ENCODE results near the gene NUDT3.
"Not testable (repeated sequence)": the region's sequence is repeated elsewhere in the genome, so short reads cannot be mapped to it uniquely, and the experiment has no call there.

The NUDT3 gene

GRCh38 chr6:34340906-34341480 lies 51.5 kb downstream of the NUDT3 start:
- DNase-seq = no peak

DNA sequence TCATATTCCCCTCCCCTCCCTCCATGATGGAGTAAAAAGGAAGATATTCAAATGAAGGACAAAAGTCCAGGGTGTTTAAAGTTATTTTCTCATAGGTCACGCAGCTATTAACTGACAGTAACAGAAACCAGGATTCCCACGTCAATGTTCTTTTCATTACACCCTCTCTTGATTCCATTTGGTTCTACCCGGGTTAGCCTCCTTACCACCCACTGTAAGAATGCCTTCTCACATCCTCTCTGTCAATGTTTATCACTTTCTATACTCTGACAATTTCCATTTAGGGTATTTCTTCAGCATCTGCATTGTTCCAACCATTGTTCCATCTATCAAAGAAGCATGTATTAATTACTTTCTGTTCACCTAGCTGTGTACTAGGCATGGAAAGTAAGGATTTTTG lies 52.1 kb downstream of the NUDT3 start:
- no peak for DNase-seq

GRCh38 chr6:34339971-34340370 lies 52.5 kb downstream of the NUDT3 start:
- no peak for DNase-seq

DNA sequence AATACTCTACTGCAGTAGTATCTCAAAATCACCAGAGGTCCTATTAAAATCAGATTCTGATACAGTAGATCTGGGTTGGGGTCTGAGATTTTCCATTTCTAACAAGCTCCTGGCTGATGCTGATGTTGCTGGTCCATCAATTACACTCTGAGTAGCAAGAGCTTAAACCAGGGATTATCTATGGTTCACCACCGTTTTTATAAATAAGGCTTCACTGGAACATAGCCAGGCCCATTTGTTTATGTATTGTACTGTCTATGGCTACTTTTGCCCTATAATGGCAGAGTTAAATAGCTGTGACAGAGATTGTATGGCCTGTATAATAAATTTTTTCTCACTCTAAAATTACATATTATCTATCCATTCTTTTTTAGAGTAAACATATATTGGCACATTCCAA lies 53.0 kb downstream of the NUDT3 start:
- no peak for DNase-seq

DNA sequence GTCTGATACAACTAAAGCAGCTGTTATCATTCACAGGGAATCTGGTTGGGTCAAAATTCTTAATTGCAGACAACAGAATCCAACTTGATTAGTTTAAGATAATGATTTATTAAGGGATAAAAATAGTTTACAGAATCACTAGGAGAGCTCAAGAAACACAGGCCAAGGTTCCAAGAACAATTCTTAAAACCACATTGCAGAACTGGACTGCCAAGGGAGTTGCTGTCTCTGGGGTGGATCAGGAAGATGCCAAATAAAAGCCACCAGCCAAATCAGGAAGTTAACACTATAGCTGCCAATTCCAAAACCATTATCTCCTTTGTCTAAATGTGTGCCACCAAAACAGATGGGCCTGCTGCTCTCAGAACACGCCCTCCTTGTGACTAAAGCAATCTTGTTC lies 53.7 kb downstream of the NUDT3 start:
- DNase-seq = no peak

GRCh38 chr6:34338377-34338776 lies 54.1 kb downstream of the NUDT3 start:
- no peak for DNase-seq

- DNase-seq = no peak
Observed at GRCh38 chr6:34334796-34335416, 57.6 kb downstream of the NUDT3 start.

DNA sequence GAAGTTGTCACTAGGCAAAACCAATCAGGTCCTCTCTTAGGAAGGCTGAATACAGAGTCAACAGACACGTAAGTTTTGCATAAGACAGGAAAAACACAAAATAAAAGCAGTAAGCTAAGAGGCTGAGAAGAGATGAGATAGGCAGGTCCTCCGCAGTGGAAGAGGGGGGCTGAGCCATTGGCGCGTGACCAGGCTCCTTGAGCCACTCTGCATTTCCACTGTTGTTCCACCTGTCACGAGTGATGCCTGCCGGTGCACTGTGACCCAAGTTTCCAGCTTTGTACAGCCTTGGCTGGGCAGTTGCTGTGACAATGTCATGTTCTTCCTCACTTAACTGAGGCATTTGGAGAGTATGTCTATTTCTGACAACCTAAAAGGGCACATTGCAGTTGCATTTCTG lies 58.6 kb downstream of the NUDT3 start:
- DNase-seq = no peak

DNA sequence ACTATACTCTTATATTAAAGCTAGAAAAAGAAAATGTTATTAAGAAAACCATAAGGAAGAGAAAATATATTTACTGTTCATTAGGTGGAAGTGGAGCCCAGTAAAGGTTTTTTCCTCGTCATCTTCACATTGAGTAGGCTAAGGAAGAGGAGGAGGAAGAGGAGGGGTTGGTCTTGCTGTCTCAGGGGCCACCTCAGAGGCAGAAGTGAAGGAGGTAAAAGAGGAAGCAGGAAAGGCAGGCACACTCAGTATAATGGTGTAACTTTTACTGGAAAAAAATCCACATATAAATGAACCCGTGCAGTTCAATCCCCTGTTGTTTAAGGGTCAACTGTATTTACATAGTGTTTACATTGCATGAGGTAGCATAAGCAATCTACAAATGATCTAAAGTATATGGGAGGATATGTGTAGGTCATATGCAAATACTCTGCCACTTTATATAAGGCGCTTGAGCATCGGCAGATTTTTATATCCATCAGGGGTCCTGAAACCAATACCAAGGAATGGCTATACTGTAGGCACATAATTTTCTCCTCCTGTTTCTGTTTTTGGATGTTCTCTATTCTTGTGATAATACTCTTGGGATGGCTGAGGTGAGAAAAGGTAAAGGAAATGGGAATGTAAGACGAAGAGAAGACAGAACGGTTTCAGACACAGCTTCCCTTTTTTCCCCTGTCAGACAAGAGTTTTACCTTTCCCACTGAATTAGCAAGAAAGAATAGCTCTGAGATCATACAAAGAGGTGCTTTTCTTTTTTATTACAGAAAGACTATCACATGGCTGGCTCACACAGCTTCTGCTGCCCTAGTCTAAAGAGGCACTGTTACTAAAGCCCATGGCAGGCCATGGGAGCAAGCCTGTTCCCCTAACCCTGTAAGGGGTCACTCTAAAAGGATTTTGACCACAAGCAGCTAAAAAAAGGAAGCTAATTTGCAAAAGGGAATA lies 59.9 kb downstream of the NUDT3 start:
- no peak for DNase-seq

- DNase-seq = no peak
Observed at GRCh38 chr6:34331371-34332050, 61.0 kb downstream of the NUDT3 start.

DNA sequence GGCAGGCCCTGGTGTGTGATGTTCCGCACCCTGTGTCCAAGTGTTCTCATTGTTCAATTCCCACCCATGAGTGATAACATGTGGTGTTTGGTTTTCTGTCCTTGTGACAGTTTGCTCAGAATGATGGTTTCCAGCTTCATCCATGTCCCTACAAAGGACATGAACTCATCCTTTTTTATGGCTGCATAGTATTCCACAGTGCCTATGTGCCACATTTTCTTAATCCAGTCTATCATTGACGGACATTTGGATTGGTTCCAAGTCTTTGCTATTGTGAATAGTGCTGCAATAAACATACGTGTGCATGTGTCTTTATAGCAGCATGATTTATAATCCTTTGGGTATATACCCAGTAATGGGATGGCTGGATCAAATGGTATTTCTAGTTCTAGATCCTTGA lies 62.7 kb downstream of the NUDT3 start:
- DNase-seq = not testable (repeated sequence)

- no peak for DNase-seq
Observed at GRCh38 chr6:34328969-34329368, 63.5 kb downstream of the NUDT3 start.

DNA sequence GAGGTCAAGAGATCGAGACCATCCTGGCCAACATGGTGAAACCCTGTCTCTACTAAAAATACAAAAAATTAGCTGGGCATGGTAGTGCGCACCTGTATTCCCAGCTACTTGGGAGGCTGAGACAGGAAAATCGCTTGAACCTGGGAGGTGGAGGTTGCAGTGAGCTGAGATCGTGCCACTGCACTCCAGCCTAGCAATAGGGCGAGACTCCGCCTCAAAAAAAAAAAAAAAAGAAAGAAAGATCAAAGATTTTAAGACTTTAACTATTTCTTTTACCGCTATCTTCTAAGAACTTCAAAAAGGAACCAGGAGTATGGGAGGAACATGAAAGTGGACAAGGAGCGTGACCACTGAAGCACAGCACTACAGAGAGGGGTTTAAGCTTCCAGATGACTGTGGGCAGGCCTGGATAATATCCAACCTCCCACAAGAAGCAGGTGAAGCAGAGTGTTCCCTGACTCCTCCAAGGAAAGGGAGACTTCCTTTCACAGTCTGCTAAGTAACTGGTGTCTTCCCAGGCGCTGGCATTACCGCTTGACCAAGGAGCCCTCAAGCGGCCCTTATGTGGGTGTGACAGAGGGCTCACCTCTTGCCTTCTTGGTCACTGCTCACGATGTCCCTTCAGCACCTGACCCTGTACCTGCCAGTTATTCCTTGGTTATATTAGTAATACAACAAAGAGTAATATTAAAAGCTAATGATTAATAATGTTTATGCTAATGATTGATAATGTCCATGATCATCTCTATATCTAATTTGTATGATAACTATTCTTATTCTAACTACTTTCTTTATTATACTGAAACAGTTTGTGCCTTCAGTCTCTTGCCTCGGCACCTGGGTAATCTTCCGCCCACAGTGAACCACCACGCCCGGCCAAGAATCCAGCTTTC lies 64.9 kb downstream of the NUDT3 start:
- DNase-seq = not testable (repeated sequence)

- DNase-seq = no peak
Observed at GRCh38 chr6:34325633-34326032, 66.8 kb downstream of the NUDT3 start.

DNA sequence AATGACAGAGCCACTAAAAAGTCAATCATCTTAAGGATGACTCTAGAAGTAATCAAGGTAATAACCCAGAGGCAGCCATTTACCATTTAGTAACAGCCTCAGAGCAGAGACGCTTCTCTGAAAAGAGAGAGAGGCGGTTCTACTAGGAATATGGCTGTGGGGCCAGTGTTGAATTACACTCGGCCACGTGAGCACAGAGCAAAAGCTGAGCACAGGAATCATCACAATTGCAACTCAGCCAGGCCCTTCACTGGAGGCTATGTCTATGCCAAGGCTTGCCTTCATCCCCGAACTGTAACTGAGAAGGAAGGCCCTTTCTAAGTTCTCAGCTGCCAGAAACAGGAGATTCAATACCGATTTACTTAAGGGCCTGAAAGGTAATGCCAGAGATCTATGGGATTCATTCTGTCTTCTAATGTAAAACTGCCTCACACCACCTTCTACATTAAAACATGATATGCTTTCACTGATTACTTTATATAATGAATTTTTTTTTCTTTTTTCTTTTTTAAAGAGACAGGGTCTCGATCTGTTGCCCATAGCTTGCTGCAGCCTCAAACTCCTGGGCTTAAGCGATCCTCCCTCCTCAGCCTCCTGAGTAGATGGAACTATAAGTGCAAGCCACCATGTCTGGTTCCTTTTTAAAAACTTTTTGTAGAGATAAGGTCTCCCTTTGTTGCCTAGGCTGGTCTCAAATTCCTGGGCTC lies 67.6 kb downstream of the NUDT3 start:
- DNase-seq = peak; percentile 82

DNA sequence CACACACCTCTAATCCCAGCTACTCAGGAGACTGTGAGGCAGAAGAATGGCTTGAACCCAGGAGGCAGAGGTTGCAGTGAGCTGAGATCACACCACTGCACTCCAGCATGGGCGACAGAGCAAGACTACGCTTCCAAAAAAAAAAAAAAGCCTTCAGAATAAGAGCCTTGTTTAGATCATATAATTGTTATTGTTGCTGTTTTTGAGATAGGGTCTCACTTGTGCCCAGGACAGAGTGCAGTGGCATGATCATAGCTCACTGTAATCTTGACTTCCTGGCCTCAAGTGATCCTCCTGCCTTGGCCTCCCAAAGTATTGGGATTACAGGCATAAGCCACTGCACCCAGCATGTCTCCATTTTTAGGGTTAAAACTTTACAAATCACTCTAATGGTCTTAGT lies 68.2 kb downstream of the NUDT3 start:
- not testable (repeated sequence) for DNase-seq

- no peak for DNase-seq
Observed at GRCh38 chr6:34323300-34323699, 69.2 kb downstream of the NUDT3 start.

- no peak for DNase-seq
Observed at GRCh38 chr6:34322732-34323131, 69.7 kb downstream of the NUDT3 start.

DNA sequence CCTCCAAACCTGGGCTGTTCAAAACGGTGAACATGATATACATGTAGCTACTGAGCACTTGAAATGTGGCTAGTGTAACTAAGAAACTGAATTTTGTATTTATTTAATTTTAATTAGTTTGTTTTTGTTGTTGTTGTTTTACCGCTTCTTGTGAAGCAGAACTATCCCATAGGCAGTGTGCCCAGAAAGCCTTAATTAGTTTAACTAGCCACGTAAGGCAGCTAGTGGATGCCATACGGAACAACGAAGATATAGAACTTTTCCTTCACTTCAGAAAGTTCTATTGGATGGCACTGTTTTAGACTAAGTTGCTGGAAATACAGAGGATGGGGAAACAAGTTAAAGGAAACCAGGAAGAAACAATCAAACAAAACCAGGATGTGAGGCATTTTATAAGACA lies 70.6 kb downstream of the NUDT3 start:
- no peak for DNase-seq

DNA sequence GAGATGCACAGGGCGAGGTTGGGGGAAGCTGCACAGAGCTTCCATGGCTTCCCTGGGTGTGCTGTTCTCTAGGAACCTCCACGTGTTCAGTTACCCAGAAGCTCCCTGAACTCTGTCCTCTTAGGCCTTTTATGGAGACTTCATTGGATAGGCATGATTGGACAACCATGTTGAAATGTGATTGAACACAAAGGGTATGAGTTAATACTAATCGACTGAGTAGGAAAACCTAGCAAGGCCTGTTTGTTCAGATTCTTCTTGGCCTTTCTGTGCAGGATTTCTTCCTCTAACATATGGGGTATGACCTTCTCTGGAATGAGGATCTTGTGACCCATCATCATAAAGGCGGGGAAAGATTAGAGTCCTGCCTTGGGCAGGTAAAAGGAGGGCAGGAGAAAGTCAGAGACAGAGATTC lies 73.0 kb downstream of the NUDT3 start:
- no peak for DNase-seq
